SKM-1 treated with dmso at 0.1 percent for 144 hours (cell line): Measurements from ENCODE around the gene GPER1.
"Not testable (repeated sequence)": the region's sequence is repeated elsewhere in the genome, so short reads cannot be mapped to it uniquely, and the experiment has no call there.

Experiments used
- DNase-seq: peaks from one replicate; lab custom pipeline; 2025; ENCODE audit not compliant: unreplicated experiment; lab: John Stamatoyannopoulos, UW

GPER1 gene

GRCh38 chr7:1068013-1068412, 19.9 kb upstream of the GPER1 start:
- no peak for DNase-seq

GRCh38 chr7:1068619-1069018, 19.3 kb upstream of the GPER1 start:
- DNase-seq = no peak

GRCh38 chr7:1070544-1071011, 17.3 kb upstream of the GPER1 start:
- DNase-seq = no peak

GRCh38 chr7:1071731-1072254, 16.1 kb upstream of the GPER1 start:
- no peak for DNase-seq

GRCh38 chr7:1073142-1073977, 14.6 kb upstream of the GPER1 start:
- DNase-seq = no peak

- DNase-seq = not testable (repeated sequence)
Measured at GRCh38 chr7:1074018-1074417, 13.9 kb upstream of the GPER1 start.

GRCh38 chr7:1074593-1075431, 13.1 kb upstream of the GPER1 start:
- DNase-seq = no peak

- DNase-seq = no peak
Measured at GRCh38 chr7:1076184-1077072, 11.5 kb upstream of the GPER1 start.

- no peak for DNase-seq
Measured at GRCh38 chr7:1078519-1078918, 9.4 kb upstream of the GPER1 start.

GRCh38 chr7:1078985-1079384, 8.9 kb upstream of the GPER1 start:
- DNase-seq = no peak

- DNase-seq = no peak
Measured at GRCh38 chr7:1079546-1079945, 8.4 kb upstream of the GPER1 start.

- no peak for DNase-seq
Measured at GRCh38 chr7:1080252-1080920, 7.5 kb upstream of the GPER1 start.

GRCh38 chr7:1080921-1081255, 7.0 kb upstream of the GPER1 start:
- DNase-seq = no peak

GRCh38 chr7:1081336-1081735, 6.6 kb upstream of the GPER1 start:
- no peak for DNase-seq

GRCh38 chr7:1081931-1082401, 5.9 kb upstream of the GPER1 start:
- DNase-seq = no peak

GRCh38 chr7:1083729-1084657, 3.9 kb upstream of the GPER1 start:
- DNase-seq = no peak

GRCh38 chr7:1085266-1085665, 2.6 kb upstream of the GPER1 start:
- no peak for DNase-seq

GRCh38 chr7:1085910-1086421, 1.9 kb upstream of the GPER1 start:
- DNase-seq = no peak
